NCI-H2196 treated with DMSO at 0.1 percent for 48 hours (cell line): ENCODE results near the gene CNKSR1.

ENCODE experiments used
- DNase-seq: peaks from one replicate; lab custom pipeline; 2025; ENCODE audit not compliant: unreplicated experiment; lab: John Stamatoyannopoulos, UW

The CNKSR1 gene

DNA sequence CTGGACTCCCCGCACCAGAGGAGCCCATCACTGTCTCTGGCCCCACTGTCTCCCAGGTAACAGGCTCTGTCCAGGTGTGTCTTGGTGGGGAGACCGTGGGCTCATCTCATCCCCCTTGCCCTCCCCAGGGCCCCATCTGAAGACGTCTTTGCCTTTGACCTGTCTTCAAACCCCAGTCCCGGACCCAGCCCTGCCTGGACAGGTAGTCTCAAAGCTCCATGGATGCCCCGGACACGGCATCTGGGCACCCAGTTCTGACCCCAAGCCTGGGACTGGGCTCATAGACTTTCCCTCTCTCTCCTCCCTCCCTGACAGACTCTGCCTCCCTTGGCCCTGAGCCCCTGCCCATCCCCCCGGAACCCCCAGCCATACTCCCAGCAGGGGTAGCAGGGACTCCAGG, 6.8 kb downstream of the CNKSR1 start:
- no peak for DNase-seq

DNA sequence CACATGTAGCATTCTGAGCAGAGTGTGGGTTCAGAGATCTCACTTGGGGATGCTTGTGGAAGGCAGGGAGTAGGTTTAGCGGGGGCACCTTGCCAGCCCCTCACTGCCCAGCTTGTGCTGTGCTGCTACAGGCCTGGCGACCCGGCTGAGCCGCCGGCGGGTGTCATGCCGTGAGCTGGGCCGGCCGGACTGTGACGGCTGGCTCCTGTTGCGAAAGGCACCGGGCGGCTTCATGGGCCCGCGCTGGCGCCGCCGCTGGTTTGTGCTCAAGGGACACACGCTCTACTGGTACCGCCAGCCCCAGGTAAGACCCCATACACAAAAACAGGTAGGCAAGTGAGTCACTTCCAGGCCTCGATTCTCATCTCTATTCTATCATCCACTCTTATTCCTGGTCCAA, 7.6 kb downstream of the CNKSR1 start:
- no peak for DNase-seq

DNA sequence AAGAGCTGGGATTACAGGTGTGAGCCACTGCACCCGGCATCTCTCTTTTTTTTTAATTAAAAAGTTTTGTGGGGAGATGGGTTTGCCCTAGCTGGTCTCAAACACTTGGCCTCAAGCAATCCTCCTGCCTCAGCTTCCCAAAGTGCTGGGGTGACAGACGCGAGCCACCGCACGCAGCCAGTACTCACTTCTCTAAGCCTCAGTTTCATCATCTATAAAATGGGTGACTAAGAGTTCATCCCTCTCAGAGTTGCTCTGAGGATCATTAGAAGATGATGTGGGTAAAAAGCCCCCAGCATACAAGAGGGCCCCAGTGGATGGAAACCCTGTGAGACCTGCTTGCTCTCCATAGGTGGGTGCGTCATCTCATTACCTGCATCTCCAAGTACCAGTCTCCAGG, 10.6 kb downstream of the CNKSR1 start:
- DNase-seq = no peak

DNA sequence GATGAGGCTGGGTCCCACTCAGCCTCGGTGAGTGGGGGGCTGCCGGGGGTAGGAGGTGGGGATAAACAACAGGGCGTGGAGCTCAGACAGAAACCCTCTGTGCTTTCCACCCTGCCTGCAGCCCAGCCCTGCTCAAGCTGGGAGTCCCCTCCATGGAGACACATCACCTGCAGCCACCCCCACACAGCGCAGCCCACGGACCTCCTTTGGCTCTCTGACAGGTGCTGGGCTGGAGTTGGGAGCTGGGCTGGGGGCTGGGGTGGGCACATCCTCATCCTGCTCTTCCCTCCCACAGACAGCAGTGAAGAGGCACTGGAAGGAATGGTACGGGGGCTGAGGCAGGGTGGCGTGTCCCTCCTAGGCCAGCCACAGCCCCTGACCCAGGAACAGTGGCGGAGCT, 11.2 kb downstream of the CNKSR1 start:
- DNase-seq = no peak

DNA sequence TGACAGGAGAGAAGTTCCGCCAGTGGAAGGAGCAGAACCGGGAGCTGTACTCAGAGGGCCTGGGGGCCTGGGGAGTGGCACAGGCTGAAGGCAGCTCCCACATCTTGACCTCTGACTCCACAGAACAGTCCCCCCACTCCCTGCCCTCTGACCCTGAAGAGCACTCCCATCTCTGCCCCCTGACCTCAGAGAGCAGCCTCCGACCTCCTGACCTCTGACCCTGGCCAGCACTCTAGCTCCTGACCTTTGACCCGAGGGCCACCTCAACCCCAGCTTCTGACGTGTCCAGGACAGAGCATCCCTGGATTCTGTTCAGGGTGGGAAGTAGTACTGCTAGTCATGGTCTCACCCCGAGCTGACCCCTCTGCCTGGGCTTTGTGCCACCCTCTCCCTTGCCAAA, 12.0 kb downstream of the CNKSR1 start:
- DNase-seq = no peak

DNA sequence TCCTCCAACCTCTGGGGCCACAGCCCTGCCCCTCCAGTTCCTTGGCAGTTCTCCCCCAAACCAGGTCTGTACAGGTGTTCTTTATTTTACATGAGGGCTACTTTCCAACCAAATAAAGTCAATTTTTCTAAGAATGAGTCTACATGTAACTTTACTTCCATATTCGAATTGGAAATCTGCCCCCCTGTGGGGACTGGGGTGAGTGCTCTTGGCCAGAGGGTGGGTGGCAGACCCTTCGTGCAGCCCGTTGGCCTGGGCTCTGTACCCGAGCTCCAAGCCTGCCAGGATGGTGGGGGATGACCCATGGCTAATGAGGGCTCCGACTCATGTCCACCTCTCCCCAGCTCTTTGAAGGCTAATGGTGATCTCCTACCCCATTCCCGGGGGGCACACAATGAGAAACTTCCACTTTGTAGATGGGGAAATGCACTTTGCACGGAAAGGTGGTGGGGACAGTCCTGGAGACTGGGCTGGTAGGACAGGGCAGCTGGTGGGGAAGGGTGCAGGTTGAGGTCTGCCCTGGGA, 12.5 kb downstream of the CNKSR1 start:
- no peak for DNase-seq

DNA sequence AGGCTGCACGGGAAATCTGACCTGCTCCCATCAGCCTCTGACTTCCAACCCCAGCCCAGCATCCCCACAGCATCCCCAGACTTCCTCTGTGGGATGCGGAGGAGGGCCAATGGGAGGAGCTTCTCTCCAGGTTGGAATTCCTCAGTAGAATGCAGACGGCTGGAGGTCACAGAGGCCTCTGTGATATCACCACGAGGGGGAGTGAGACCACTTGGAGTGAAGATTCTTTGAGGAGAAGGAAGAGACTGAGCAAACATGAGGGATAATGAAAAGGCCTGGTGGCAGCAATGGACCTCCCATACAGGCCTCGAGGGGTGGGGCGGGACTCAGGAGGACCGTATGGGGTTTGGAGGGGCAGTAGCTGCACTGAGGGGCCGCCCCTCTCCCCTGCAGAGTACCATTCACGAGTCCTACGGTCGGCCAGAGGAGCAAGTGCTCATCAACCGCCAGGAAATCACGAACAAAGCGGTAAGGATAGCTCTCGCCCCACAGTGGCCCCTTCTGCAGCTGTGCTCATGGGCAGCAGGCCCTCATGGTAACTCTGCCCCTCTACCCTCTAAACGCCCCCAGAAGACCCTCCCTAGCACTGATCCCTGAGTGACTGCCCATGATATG, 13.2 kb downstream of the CNKSR1 start, which contains the start of gene CATSPER4:
CATSPER4 (plus strand) TSS at position 230 of the 615 bp plus-strand sequence; CDS start at position 256, 26 bp downstream.
- DNase-seq = no peak

DNA sequence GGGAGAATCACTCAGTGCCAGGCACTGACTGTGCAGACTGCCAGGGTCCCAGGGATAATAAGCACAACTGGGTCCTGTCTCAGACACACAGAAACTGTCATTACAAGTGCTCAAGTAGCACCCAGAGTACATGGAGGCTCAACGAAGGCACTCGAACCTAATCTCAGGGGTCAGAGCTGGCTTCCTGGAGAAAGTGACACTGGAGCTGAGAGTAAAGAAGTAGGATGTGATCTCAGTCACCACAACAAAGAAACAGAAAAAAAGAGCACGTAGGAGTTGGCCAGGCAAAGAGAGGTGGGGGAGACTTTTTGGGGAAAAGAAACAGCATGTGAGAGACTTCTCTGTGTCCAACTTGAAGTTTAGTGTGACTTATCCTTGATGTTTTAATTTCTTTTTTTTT, 14.4 kb downstream of the CNKSR1 start:
- DNase-seq = no peak

DNA sequence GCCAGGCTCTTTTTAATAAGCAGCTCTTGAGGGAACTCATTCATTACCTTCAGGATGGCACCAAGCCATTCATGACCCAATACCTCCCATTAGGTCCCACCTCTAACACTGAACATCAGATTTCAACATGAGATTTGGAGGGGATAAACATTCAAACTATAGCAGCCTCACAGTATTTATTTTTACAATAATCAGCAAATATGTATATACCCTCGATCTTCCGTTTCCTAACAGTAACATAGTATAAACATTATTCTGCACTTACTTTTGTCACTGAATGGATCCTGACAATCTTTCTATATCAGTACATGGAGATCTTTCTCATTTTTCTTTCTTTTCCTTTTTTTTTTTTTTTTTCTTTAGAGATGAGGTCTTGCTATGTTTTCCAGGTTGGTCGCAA, 18.5 kb downstream of the CNKSR1 start:
- DNase-seq = no peak

DNA sequence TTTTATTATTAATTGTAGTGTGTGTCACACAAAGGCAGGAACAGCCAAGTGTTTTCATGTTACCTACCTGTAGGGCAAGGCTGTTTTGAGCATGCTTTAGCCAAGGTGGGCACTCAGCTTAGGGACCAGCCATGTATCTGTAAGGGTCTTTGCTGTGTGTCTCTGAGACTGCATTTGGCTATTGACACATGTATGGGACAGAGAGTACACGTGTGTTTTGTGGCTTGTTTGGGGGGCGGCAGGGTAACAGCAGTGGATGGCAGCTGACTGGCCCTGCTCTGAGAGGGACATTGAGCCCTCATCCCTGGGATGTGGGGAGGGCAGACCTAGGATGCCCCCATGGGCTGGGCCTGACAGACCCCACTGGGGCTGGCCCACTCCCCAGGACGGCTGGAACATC, 20.0 kb downstream of the CNKSR1 start:
- DNase-seq = no peak

DNA sequence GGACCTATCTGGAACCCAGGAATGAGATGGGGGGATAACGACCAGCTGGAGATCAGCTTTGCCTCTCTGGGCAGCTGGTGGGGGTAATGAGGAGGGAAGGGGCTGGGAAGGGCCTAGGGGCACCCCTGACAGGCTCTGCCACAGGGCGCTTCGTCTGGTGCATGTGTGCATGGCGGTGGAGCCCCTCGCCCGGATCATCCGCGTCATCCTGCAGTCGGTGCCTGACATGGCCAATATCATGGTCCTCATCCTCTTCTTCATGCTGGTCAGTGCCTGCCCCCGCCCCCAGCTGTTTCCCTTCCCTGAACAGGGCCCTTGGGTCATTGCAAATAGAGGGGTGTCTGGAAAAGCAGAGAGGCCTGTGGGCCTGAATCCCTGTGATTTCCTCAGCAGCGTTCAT, 20.5 kb downstream of the CNKSR1 start:
- no peak for DNase-seq

DNA sequence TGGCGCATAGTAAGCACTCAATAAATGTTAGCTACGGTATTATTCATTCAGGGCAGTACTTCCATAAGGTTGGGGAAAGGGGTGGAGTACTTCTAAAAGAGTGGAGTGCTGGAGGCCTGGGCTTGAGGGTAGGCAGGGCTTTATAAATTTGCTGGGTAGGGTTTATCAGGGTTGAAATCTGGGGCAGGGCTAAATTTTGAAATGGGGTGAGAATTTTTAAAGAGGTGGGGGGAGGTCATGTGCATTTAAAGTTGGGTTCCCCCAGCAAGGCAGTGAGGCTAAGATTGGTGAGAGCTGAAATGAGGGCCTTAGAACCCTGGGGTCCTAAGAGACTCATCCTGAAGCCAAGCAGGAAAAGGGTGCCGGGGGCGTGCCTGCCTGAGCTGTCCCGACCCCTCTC, 23.1 kb downstream of the CNKSR1 start:
- DNase-seq = no peak

DNA sequence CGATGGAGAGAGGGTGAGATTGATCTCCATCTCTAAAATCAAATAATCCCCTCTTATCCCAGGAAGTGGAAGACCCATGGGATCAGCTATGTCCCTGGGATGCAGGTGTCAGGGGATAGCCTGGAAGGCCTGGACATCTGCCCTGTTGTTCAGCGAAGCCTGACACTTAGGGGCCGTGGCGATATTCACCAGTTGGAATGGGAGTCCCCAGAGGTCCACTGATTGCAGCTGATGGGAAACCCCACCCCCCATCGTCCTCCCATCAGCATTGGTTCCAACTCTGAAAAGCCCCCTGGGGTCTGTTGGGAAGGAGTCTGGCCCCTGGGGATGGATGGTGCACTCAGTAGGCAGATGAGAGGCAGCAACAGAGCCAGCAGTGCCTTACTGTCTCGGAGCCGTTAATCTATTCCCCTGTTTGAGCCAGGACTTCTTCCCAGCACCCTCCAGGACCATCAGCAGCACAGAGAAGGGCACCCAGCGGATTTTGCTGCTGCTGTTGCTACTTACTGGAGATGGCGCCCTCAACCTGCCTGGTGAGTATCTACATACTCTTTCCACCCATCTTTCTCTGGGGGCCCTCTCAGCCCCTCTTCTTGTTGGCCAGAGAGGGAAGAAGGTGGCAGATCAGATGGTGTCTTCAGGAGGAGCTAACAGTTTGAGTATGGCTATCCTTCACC, 26.5 kb downstream of the CNKSR1 start:
- no peak for DNase-seq

DNA sequence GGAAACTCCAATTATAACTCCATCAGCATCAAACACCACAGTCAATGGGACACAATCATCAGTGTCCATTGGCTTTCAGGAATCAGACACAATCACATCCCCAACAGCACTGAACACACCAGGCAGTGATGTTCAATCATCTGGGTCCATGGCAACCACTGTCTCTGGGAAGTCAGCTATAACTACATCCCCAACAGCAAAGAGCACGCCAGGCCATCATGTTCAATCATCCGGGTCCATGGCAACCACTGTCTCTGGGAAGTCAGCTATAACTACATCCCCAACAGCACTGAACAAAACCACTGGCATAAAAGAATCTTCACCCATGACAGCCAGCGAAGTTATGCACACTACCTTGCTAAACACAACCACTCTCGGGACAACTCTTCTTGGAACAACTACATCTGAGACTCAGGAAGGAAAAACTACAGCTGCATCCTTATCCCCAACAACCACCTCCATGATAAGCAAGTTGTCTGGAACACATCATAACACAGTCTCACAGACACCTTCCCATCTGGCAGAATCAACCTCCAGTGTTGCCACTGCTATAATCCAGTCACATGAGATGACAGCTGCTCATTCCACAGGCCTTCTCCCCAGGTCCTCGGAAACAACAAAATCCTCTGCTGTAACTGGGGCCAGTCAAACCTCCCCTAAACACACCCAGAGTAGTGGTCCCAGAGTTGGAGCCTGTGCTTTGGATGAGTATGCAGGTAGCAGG, 33.0 kb downstream of the CNKSR1 start:
- DNase-seq = no peak

DNA sequence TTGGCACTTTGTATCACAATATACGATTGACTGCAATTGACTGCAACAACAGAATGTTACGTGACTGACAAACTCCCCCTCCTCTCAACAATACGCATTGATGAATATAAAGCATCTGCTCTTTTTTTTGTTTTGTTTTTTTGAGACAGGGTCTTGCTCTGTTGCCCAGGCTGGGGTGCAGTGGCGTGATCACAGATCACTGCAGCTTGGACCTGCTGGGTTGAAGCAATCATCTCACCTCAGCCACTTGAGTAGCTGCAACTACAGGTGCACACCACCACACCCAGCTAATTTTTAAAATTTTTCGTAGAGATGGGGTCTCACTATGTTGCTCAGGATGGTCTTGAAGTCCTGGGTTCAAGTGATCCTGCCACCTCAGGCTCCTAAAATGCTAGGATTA, 35.4 kb downstream of the CNKSR1 start:
- no peak for DNase-seq

DNA sequence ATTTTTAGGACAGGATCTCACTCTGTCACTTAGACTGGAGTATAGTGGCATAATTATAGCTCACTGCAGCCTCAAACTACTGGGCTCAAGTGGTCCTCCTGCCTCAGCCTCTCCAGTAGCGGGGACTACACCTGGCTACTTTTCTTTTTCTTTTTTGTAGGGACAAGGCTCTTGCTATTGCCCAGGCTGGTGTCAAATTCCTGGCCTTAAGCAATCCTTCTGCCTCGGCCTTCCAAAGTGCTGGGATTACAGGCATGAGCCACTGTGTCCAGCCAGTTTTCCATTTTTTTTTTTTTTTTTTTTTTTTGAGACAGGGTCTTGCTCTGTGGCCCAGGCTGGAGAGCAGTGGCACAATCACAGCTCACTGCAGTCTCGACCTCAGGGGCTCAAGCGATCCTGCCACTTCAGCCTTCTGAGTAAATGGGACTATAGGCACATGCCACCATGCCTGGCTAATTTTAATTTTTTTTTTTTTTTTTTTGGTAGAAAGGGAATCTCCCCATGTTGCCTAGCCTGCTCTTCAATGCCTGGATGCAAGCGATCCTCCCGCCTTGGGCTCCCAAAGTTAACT, 36.1 kb downstream of the CNKSR1 start:
- no peak for DNase-seq

DNA sequence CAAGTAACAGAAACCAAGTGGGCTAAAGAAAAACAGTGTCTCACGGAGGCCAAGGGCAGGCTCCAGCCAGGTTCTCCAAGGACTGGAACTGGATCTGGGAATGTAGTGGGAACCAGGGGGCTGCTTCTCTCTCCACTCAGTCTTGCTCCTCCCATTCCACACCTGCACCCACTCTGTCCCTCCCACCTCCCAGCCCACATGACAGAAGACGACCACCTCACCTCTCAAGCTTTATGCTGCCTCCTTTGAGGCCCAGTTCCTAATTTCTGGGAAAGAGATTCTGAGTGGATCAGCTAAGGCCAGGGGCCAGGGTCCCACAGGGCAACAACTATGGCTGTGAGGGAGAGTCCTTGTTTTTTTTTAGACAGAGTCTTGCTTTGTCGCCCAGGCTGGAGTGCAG, 38.0 kb downstream of the CNKSR1 start:
- DNase-seq = no peak

DNA sequence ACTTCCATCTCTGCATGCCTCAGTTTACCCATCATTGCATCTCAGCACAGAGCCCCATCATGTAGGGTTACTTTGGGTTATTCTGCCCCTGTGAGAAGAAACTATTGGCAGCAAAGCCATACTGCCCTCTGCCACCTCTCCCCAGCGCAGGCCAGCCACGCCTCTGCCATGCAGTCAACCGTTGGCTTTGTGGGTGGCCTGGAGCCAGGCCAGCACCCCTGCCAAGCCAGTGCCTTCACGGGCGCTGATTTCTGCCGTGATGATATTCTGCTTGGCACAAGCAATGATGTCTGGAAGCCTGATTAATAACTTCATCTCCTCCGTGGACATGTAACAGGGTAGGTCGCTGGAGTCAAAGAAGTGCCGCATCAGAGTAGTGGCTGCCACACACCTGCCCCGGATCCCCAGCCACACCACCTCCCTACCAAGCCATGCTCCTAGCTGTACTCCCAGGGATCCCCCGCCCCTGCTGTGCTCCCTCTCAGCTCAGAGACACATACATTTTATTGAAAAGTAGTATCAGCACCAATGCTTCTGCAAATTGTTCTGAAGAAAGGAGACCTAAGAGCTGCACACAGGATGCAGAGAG, 41.7 kb downstream of the CNKSR1 start:
- no peak for DNase-seq

DNA sequence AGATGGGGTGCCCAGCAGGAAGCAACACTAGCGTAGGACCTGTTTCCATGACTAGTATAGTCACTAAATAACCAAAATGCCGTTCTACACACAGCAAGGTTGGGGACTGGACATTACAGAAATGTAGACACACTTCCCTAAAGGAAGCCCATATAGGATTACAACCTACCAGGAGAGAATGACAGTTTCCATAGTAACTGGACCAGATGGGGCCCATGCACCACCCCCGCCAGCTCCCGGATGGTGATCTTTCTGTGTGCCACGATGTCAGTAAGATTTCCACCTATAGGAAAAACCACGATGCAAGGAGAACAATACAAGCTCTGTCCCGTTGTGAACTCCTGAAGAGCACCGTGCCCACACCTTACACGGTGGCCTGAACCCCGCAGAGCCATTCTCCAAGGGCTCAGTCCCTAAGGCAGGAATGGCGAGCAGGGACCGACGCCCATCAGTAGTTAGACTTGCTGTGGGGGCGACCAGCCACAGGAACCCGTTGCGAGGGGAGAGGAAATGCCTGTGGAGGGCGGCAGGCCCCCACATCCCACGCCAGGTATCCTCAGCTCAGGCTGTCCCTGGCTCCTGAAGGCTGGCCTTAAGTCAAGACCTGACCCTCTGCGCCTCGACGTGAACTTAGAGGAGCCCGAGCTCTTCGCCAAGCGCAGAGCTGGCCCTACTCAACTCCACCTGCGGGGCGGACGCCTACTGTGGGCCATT, 43.1 kb downstream of the CNKSR1 start:
- DNase-seq = no peak

DNA sequence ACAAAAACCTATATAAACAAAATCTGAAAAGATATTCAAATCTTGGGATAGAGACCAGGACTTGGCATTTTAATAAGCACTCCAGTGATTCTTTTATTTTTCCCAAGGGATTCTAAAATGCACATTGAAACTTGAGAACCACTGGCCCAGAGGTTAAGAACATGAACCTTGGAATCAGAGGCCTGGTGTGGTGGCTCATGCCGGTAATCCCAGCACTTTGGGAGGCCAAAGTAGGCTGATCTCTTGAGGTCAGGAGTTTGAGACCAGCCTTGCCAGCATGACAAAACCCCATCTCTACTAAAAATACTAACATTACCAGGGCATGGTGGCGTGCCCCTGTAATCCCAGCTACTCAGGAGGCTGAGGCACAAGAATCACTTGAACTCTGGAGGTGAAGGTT, 43.8 kb downstream of the CNKSR1 start:
- no peak for DNase-seq

DNA sequence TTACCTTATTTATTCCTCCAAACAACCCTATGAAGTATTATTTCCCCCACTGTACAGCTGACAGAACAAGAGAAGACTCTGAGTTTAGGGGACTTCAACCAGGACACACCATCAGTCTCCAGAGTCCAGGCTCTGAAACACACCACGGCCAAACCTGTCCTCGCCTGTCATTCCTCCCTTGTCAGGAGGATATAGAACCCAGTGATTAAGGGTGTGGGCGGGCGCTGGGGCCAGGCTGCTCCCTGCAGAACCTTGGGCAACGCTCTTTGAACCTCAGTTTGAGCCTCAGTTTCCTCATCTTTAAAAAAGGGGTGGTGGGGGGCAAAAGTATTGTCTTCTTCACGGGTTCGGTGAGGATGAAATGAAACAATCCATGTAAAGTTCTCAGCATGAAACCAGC, 47.3 kb downstream of the CNKSR1 start:
- DNase-seq = no peak
